HepG2 (cell line): ENCODE results near the gene OTC. TPM values are rescaled to one million over a fixed set of nuclear protein-coding genes. Genes with fewer than 3 reads are reported as not detected.

Experiments
- ATF7 ChIP-seq, 2 experiments: fragments of 450-650 bp in 1 of 2; sonication (generic) in 1 of 2; formaldehyde crosslinking in 1 of 2; IDR thresholded peaks; 2 replicates each; pipeline versions ENCODE4 v1.4.0 to v1.6.1; 2016 to 2020; ENCODE audit warnings: antibody characterized with exemption in 1 of 2, mild to moderate bottlenecking in 1 of 2, missing genetic modification reagents in 1 of 2
- CCAR2 ChIP-seq: fragments of 200-400 bp; formaldehyde crosslinking; optimal IDR thresholded peaks from 2 replicates; pipeline ENCODE3; 2018; ENCODE audit warnings: low read depth, mild to moderate bottlenecking, low read length, moderate library complexity
- DR1 ChIP-seq: sonication (generic); formaldehyde crosslinking; IDR thresholded peaks from 2 replicates; pipeline ENCODE4 v1.8.0; 2021; ENCODE audit warnings: mild to moderate bottlenecking, missing genetic modification reagents, inconsistent platforms
- FUBP1 ChIP-seq: sonication (generic); formaldehyde crosslinking; IDR thresholded peaks from 2 replicates; pipeline ENCODE4 v1.5.1; 2020; ENCODE audit warnings: missing genetic modification reagents, mild to moderate bottlenecking, borderline replicate concordance
- IRF9 ChIP-seq: sonication (generic); formaldehyde crosslinking; IDR thresholded peaks from 2 replicates; pipeline ENCODE4 v1.8.0; 2022; ENCODE audit warnings: missing genetic modification reagents, mild to moderate bottlenecking, borderline replicate concordance
- KAT7 ChIP-seq: IDR thresholded peaks from 2 replicates; pipeline ENCODE4 v1.6.1; 2018; ENCODE audit warnings: borderline replicate concordance, missing compliant biosample characterization
- MZF1 ChIP-seq: sonication (generic); formaldehyde crosslinking; IDR thresholded peaks from 2 replicates; pipeline ENCODE4 v1.8.1; 2023; ENCODE audit warnings: mild to moderate bottlenecking, missing genetic modification reagents, borderline replicate concordance
- NFE2L2 ChIP-seq: fragments of 150-350 bp; IDR thresholded peaks from 2 replicates; pipeline ENCODE4 v1.6.1; 2014; ENCODE audit warnings: low read length
- NR2C2 ChIP-seq: sonication (generic); formaldehyde crosslinking; IDR thresholded peaks from 2 replicates; pipeline ENCODE4 v1.4.0; 2020; ENCODE audit warnings: missing genetic modification reagents, mild to moderate bottlenecking, moderate library complexity, borderline replicate concordance
- PLRG1 ChIP-seq: fragments of 450-650 bp; conservative IDR thresholded peaks from 2 replicates; pipeline ENCODE4 v1.6.1; 2016
- RXRB ChIP-seq: IDR thresholded peaks from 2 replicates; pipeline ENCODE4 v1.6.1; 2016; ENCODE audit warnings: borderline replicate concordance, missing genetic modification reagents, missing compliant biosample characterization
- SETDB1 ChIP-seq: sonication (generic); formaldehyde crosslinking; IDR thresholded peaks from 2 replicates; pipeline ENCODE4 v1.5.1; 2020; ENCODE audit warnings: missing genetic modification reagents, mild to moderate bottlenecking, borderline replicate concordance
- SNAI1 ChIP-seq: sonication (generic); formaldehyde crosslinking; IDR thresholded peaks from 2 replicates; pipeline ENCODE4 v1.5.0; 2020; ENCODE audit warnings: mild to moderate bottlenecking, missing genetic modification reagents, borderline replicate concordance
- SP2 ChIP-seq: sonication (generic); formaldehyde crosslinking; IDR thresholded peaks from 2 replicates; pipeline ENCODE4 v1.5.1; 2020; ENCODE audit warnings: mild to moderate bottlenecking, missing genetic modification reagents
- ZBTB3 ChIP-seq: sonication (generic); formaldehyde crosslinking; IDR thresholded peaks from 2 replicates; pipeline ENCODE4 v1.4.0; 2020; ENCODE audit warnings: low read depth, mild to moderate bottlenecking, moderate library complexity, missing genetic modification reagents, borderline replicate concordance
- ZBTB7A ChIP-seq: sonication (generic); formaldehyde crosslinking; IDR thresholded peaks from 2 replicates; pipeline ENCODE4 v1.8.0; 2022; ENCODE audit warnings: mild to moderate bottlenecking, missing genetic modification reagents
- ZFP36L1 ChIP-seq: sonication (generic); formaldehyde crosslinking; IDR thresholded peaks from 2 replicates; pipeline ENCODE4 v1.8.0; 2022; ENCODE audit warnings: mild to moderate bottlenecking, missing genetic modification reagents, moderate library complexity
- ZFP91 ChIP-seq: sonication (generic); formaldehyde crosslinking; IDR thresholded peaks from 2 replicates; pipeline ENCODE4 v1.9.0; 2022; ENCODE audit warnings: missing genetic modification reagents, mild to moderate bottlenecking, borderline replicate concordance
- ZKSCAN5 ChIP-seq: sonication (generic); formaldehyde crosslinking; IDR thresholded peaks from 2 replicates; pipeline ENCODE4 v1.5.1; 2020; ENCODE audit warnings: mild to moderate bottlenecking, missing genetic modification reagents
- ZMYM3 ChIP-seq: sonication (generic); formaldehyde crosslinking; IDR thresholded peaks from 2 replicates; pipeline ENCODE4 v1.5.1; 2020; ENCODE audit warnings: mild to moderate bottlenecking, missing genetic modification reagents
- ZNF121 ChIP-seq: sonication (generic); formaldehyde crosslinking; IDR thresholded peaks from 2 replicates; pipeline ENCODE4 v1.5.0; 2020; ENCODE audit warnings: mild to moderate bottlenecking, missing genetic modification reagents
- ZNF264 ChIP-seq: sonication (generic); formaldehyde crosslinking; IDR thresholded peaks from 2 replicates; pipeline ENCODE4 v1.4.0; 2020; ENCODE audit warnings: missing genetic modification reagents
- ZNF354B ChIP-seq: sonication (generic); formaldehyde crosslinking; IDR thresholded peaks from 2 replicates; pipeline ENCODE4 v1.8.0; 2022; ENCODE audit warnings: mild to moderate bottlenecking, missing genetic modification reagents
- ZNF773 ChIP-seq: sonication (generic); formaldehyde crosslinking; IDR thresholded peaks from 2 replicates; pipeline ENCODE4 v1.4.0; 2020; ENCODE audit warnings: missing genetic modification reagents, borderline replicate concordance
- ZNF781 ChIP-seq: sonication (generic); formaldehyde crosslinking; IDR thresholded peaks from 2 replicates; pipeline ENCODE4 v1.5.1; 2020; ENCODE audit warnings: borderline replicate concordance, mild to moderate bottlenecking, missing genetic modification reagents; ENCODE audit errors: not compliant biosample characterization
- ZNF891 ChIP-seq: sonication (generic); formaldehyde crosslinking; IDR thresholded peaks from 2 replicates; pipeline ENCODE4 v1.5.0; 2020; ENCODE audit warnings: mild to moderate bottlenecking, missing genetic modification reagents
- polyA plus RNA-seq, 8 experiments: library from polyadenylated mRNA; depleted of rRNA in 3 of 8; stranded (reverse) in 7 of 8; unstranded in 1 of 8; fragments of >200 nt; fragmentation: Illumina TruSeq in 4 of 8; extraction: Trizol in 4 of 8; gene quantifications; 2 replicates each; pipeline versions ENCODE4 v1.2.1 to v1.2.3, GENCODE V29; 2011 to 2016; ENCODE audit warnings: low read depth in 4 of 8, missing spikeins in 1 of 8, mixed read lengths in 1 of 8; ENCODE audit not compliant: insufficient read depth in 1 of 8
- total RNA-seq, 5 experiments: library from RNA; depleted of rRNA; stranded (reverse); fragments of >200 nt; fragmentation: Illumina TruSeq; extraction: Trizol; gene quantifications; 2 replicates each; pipeline ENCODE4 v1.2.3, GENCODE V29; 2016; ENCODE audit warnings: low read depth in 1 of 5

Gene OTC
- total and polyA plus RNA-seq, 2 of the 13 experiments (the other 11 are each of a cell fraction or from before 2014, with no cell fraction given): 0.04 to 1.8 TPM

GRCh38 chrX:38327007-38327774 is 25.2 kb upstream of the OTC start, which contains the start of gene RPGR (continued):
- TF ChIP-seq ZFP91 (CRISPR knock-in tag) (peak; percentile 68; the same call in 1 of the 2 replicates), ZNF264 (0 out of 2 replicates have a peak, but pooled peaks have one; percentile 24), ZNF891 (CRISPR knock-in tag) (0 out of 2 replicates have a peak, but pooled peaks have one; percentile 66), ZNF354B (CRISPR knock-in tag) (no peak), IRF9 (CRISPR knock-in tag) (0 out of 2 replicates have a peak, but pooled peaks have one; percentile 24), NR2C2 (CRISPR knock-in tag) (peak; percentile 39; the same call in 1 of the 2 replicates), MZF1 (no peak), SETDB1 (CRISPR knock-in tag) (no peak), NFE2L2 (no peak), SP2 (CRISPR knock-in tag) (peak; percentile 38; the same call in 1 of the 2 replicates), ZMYM3 (CRISPR knock-in tag) (peak; percentile 35; the same call in 1 of the 2 replicates), ZFP36L1 (CRISPR knock-in tag) (no peak), RXRB (CRISPR knock-in tag) (no peak), FUBP1 (CRISPR knock-in tag) (no peak), SNAI1 (CRISPR knock-in tag) (no peak), KAT7 (CRISPR knock-in tag) (0 out of 2 replicates have a peak, but pooled peaks have one; percentile 58), PLRG1 (no peak), ZKSCAN5 (CRISPR knock-in tag) (no peak), ZNF121 (CRISPR knock-in tag) (no peak), ZBTB7A (no peak), DR1 (CRISPR knock-in tag) (no peak), ATF7 (IDR thresholded peaks at IDR 0.05) (no peak), ATF7 (CRISPR knock-in tag; IDR thresholded peaks at IDR 0.05) (no peak), CCAR2 (no peak), ZBTB3 (no peak), ZNF781 (CRISPR knock-in tag) (no peak), ZNF773 (CRISPR knock-in tag) (no peak)
